ENCODE results near the gene MIER1. TPM values are rescaled to one million over a fixed set of nuclear protein-coding genes. Genes with fewer than 3 reads are reported as not detected.

Gene MIER1
- total RNA-seq, 1 experiment from 2014 or later, result 28.7 TPM

DNA sequence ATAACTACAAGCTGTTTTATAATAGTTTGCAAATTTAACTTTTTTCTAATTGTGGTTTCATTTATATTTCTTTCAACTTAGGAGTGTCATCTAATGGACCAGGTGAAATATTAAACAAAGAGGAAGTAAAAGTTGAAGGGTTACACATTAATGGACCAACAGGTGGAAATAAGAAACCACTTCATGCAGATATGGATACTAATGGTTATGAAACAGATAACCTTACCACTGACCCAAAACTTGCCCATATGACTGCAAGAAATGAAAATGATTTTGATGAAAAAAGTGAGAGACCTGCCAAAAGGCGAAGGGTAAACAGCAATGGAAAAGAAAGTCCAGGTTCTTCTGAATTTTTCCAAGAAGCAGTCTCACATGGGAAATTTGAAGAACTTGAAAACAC is 59.7 kb downstream of the MIER1 start (continued):
- no peak for TF ChIP-seq REST (IDR thresholded peaks at IDR 0.05; ENCODE audit: low read depth)
- no peak for TF ChIP-seq ZNF274 (IDR thresholded peaks at IDR 0.05; ENCODE audit: low read depth, low read length)
- no peak for TF ChIP-seq CBX3 (IDR thresholded peaks at IDR 0.05; ENCODE audit: low read depth)
- no peak for TF ChIP-seq RAD21 (IDR thresholded peaks at IDR 0.05; ENCODE audit: low read depth)
- no peak for TF ChIP-seq CTCF (IDR thresholded peaks at IDR 0.05 in 2 of 3, conservative IDR thresholded peaks at IDR 0.05 in 1 of 3; ENCODE audit: borderline replicate concordance in 1 of 3, insufficient read depth in 1 of 3, low read depth in 2 of 3, low read length in 2 of 3)
- TF ChIP-seq YY1 (IDR thresholded peaks at IDR 0.05; ENCODE audit: extremely low read depth, insufficient replicate concordance, low read depth, low read length), result no peak
- no peak for TF ChIP-seq JUND (IDR thresholded peaks at IDR 0.05)

GRCh38 chr1:66985835-66986234 is 61.0 kb downstream of the MIER1 start:
- Histone ChIP-seq H3K79me2 (ENCODE audit: insufficient read depth, low read length) (no peaks in the 10 kb centered on the region), H3K27ac (ENCODE audit: low read depth, low read length) (no peak overlapping the region), H3K27me3 (ENCODE audit: insufficient read depth, low read length) (no peaks in the 10 kb centered on the region), H3K9ac (ENCODE audit: low read length) (no peak overlapping the region), H3K9me2 (ENCODE audit: insufficient read depth) (no peaks in the 10 kb centered on the region), H2AFZ (ENCODE audit: low read depth, low read length, poor library complexity, severe bottlenecking) (no peak overlapping the region), H4K20me1 (ENCODE audit: insufficient read depth) (no peaks in the 10 kb centered on the region), H3K9me3 (ENCODE audit: control insufficient read depth in 1 of 2, insufficient read depth in 1 of 2, low read depth in 1 of 2, low read length in 2 of 2) (no peaks in the 10 kb centered on the region), H3K4me1 (ENCODE audit: control insufficient read depth in 1 of 2, insufficient read depth in 2 of 2, low read length in 2 of 2) (no peaks in the 10 kb centered on the region), H3K36me3 (ENCODE audit: control insufficient read depth in 1 of 2, insufficient read depth in 2 of 2, low read length in 2 of 2) (peaks cover 10 to 28% of the 10 kb centered on the region in 2 experiments), H3K4me3 (replicated peaks in 1 of 2; ENCODE audit: low read depth in 1 of 2, low read length in 2 of 2) (no peak overlapping the region), H3K4me2 (ENCODE audit: low read length) (no peak overlapping the region)
- ChIA-PET POLR2A (no interaction called here), RAD21 (ENCODE audit: low non-redundant PET in 1 of 2, low total read pairs in 2 of 2, uncharacterized antibody in 2 of 2, unreplicated experiment in 2 of 2) (no interaction called here), CTCF (interaction anchor here (1.6 kb wide), 1 partner anchor 10 kb away, joined by 5 read pairs; no protein-coding TSS in a partner anchor)
- BruUV-seq (replicated peaks), result no TSS peak
- ATAC-seq (no peak), DNase-seq (ENCODE audit: low read depth, low spot score) (no peak)
- intact Hi-C loops (cut with micrococcal nuclease), result no loop called here
- TF ChIP-seq REST (IDR thresholded peaks at IDR 0.05; ENCODE audit: low read depth) (no peak), FOSL1 (IDR thresholded peaks at IDR 0.05; ENCODE audit: low read depth) (no peak), ZBTB33 (IDR thresholded peaks at IDR 0.05; ENCODE audit: extremely low read depth, insufficient replicate concordance, low read length) (no peak), ZNF274 (IDR thresholded peaks at IDR 0.05; ENCODE audit: low read depth, low read length) (no peak), SIN3A (IDR thresholded peaks at IDR 0.05; ENCODE audit: low read depth) (no peak), SP1 (IDR thresholded peaks at IDR 0.05; ENCODE audit: low read depth) (no peak), ELF1 (IDR thresholded peaks at IDR 0.05; ENCODE audit: borderline replicate concordance, low read depth) (no peak), EZH2 (IDR thresholded peaks at IDR 0.05) (no peak)
